ENCODE data around the gene PPA1.
A peak's percentile ranks its signal among the peaks of the same experiment; 100 is the strongest.
"Not testable (repeated sequence)": the region's sequence is repeated elsewhere in the genome, so short reads cannot be mapped to it uniquely, and the experiment has no call there.

The PPA1 gene

DNA sequence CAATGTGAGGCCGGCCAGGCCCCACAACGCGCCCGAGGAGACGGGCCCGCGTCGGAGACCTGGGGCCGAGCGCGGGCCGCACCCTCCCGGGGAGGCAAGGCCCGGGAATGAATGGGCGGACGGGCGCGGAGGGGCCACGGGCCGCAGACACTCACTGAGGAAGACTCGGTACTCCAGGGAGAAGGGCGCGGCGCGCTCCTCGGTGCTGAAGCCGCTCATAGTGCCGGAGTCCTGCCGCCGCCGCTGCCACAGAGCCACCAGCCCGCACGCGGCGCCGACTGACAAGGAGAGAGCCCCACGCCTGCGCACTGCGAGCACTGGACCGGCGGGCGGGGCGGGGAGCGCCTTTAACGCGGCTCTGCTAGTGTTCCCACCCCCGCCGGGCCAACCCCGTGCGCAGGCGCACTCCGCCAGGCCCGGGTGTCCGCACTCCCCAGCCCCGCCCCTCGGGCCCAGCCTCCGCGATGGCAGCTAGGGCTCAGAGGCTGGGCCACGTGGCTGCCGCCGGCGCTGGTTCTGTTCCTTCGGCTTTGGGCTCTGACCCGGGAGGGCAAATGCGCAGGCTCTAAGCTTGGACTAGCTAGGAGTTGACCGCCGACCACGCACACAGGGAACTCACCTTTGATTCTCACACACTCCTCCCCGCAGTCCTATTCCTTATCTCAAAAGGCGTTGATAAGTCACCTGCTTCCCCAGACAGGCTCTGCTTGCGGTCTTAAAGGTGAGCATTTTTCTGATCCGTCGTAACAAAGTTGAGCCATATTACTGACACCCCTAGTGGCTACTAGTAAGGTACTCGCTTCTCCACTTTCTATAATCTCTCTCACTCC lies at the start of gene PPA1:
PPA1 (minus strand) TSS at position 321 of the 830 bp plus-strand sequence; CDS start at position 219, 102 bp downstream.
- DNase-seq (ENCODE audit: low read depth, low spot score) = peak; percentile 72
- H3K27ac ChIP-seq = peak within 1 kb of the TSS; percentile 70

- DNase-seq (ENCODE audit: low read depth, low spot score) = no peak
- H3K27ac ChIP-seq = no peak overlapping the region
Observed at GRCh38 chr10:70281609-70282008, 48.4 kb upstream of the PPA1 start.

GRCh38 chr10:70280099-70280498 lies 46.9 kb upstream of the PPA1 start:
- no peak overlapping the region for H3K27ac ChIP-seq
- DNase-seq (ENCODE audit: low read depth, low spot score) = no peak

GRCh38 chr10:70277396-70278030 lies 44.3 kb upstream of the PPA1 start:
- H3K27ac ChIP-seq = no peak overlapping the region
- no peak for DNase-seq (ENCODE audit: low read depth, low spot score)

DNA sequence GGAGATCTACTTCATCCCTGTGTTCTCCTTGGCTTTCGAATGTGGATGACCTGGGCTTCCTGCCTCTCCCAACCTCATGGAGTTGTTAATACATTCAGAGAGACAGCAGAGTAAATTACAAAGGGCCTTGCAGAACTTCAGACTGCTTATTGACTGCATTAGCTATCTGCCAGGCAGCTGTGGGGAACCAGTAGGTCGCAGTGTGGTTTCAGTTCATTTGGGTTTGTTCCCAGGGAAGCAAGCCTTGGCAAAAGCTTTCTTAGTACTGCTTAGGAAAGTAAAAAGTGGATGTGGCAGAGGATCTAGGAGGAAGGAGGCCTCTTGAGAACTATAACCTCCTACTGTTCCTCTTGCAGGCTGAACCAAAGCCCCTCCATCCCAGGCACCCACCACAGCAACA lies 41.4 kb upstream of the PPA1 start:
- no peak for DNase-seq (ENCODE audit: low read depth, low spot score)
- no peak overlapping the region for H3K27ac ChIP-seq

- no peak overlapping the region for H3K27ac ChIP-seq
- no peak for DNase-seq (ENCODE audit: low read depth, low spot score)
Observed at GRCh38 chr10:70272925-70273316, 39.7 kb upstream of the PPA1 start.

DNA sequence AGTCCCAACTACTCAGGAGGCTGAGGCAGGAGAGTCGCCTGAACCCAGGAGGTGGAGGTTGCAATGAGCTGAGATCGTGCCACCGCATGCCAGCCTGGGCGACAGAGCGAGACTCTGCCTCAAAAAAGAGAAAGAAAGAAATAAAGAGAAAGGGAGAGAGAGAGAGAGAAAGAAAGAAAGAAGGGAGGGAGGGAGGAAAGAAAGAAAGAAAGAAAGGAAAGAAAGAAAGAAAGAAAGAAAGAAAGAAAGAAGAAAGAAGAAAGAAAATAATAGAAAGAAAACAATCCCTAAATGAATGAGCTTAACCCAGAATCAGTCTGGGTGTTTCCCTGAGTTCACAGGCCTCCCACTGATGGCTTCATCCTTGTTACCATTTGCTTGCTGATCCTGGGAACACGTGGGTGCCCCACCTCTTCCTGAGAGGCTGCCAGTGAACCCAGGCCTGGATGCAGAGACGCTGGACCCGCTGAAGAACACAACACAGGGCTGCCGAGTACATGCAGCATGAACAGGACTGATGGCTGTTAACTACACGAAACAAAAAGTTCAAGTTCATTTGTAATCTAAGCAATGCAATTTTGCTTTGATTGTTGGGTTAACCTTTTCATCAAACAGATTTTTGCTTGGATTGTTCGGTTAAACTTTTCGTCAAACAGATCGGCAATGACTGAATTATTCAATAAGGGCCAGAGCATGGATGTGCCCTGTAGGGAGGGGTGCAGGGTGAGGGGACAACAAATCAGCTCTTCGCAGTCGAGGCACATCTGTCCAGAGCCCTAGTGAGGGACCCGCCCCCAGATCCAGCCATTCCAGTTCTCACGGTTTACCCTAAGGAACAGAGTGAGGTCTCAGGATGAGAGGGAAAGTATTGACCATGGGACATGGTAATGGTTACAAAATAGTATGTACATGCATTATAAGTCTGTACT lies 39.0 kb upstream of the PPA1 start:
- DNase-seq (ENCODE audit: low read depth, low spot score) = no peak
- H3K27ac ChIP-seq = no peak overlapping the region

DNA sequence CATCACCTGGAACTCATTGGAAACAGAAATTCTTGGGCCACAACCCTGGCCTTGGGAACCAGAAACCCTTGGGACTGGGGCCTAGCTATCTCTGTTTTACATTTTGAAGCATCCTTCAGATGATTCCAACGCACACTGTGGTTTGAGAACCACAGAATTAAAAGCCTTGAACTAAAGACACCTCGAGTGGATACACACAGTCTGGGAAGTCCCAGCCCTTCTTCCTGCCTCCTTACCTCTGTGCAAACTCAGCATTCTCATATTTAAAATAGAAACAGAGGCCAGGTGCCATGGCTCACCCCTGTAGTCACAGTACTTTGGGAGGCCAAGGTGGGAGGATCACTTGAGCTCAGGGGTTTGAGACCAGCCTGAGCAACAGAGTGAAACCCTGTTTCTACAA lies 37.7 kb upstream of the PPA1 start:
- no peak for DNase-seq (ENCODE audit: low read depth, low spot score)
- no peak overlapping the region for H3K27ac ChIP-seq

GRCh38 chr10:70269741-70270140 lies 36.5 kb upstream of the PPA1 start:
- no peak overlapping the region for H3K27ac ChIP-seq
- DNase-seq (ENCODE audit: low read depth, low spot score) = no peak

DNA sequence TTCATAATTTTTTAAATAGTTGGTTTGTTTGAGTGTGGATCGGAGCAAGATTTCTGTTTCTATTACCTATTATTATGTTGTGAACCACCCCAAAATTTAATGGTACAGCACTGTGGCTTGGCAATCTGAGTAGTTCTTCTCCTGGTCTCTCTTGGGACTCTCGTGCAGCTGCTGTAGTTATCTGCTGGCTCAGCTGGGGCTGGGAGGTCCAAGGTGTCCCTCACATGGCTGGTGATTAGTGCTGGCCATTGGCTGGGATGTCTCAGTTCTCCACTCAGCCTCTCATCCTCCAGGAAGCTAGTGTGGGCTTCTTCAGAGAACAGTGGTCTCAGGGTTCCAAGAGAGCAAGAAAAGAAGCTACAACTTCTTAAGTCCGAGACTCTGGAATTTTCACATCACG lies 35.1 kb upstream of the PPA1 start:
- no peak overlapping the region for H3K27ac ChIP-seq
- DNase-seq (ENCODE audit: low read depth, low spot score) = no peak

DNA sequence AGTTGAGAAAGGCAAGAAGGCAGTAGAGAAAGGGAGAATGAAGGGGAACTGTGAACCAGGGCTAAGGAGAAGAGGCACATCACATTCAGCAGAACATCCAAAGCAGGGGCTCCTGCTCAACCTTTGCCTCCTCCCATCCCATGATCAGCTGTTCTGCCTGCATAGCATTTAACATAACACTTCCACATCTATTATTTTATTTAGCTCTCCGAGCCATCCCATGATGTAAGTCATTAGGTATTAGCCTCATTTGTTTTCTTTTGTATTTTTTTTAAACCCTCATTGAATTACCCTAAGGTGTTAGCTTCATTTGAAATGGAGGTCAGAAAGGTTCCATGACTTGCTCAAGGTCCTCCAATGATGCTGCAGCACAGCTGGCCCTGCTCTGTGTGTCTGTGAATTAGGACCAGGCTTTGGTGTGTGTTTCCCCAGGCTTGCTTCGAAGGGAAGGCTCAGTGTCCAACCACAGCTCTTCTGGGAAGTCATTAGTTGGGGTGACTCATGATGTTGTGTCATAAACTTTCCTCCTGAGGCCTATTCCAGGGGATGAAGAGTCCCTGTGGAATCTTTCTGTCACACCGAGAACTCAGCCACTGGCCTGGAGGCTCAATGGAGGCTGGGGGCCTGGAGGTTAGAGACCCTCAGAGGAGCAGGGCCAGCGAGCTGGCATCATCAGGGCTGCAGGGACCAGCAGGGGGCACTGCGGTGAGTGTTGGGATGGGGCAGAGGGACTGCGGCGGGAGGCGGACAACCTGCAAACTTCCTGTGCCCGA lies 34.1 kb upstream of the PPA1 start:
- peak overlapping the region; percentile 53 for H3K27ac ChIP-seq
- peak; percentile 79 for DNase-seq (ENCODE audit: low read depth, low spot score)

GRCh38 chr10:70266701-70267100 lies 33.5 kb upstream of the PPA1 start:
- DNase-seq (ENCODE audit: low read depth, low spot score) = no peak
- peak overlapping the region; percentile 53 for H3K27ac ChIP-seq

- DNase-seq (ENCODE audit: low read depth, low spot score) = no peak
- no peak overlapping the region for H3K27ac ChIP-seq
Observed at GRCh38 chr10:70266056-70266455, 32.8 kb upstream of the PPA1 start.

- no peak for DNase-seq (ENCODE audit: low read depth, low spot score)
- H3K27ac ChIP-seq = no peak overlapping the region
Observed at GRCh38 chr10:70265032-70265689, 31.9 kb upstream of the PPA1 start.

DNA sequence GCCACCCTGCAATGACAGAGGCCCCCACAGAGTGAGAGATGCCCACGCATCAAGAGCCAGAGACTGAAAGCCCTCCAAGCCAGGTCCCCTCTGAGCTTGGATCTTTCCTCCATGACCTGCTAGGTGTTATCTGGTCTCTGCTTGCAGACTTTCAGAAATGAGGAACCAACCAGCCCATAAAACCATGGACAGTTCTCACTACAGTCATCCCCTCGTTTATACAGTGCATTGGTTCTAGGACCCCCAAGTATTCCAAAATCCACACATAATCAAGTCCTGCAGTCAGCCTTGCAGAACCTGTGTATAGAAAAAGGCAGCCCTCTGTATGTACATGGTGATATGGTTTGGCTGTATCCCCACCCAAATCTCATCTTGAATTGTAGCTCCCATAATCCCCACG lies 27.5 kb upstream of the PPA1 start:
- no peak overlapping the region for H3K27ac ChIP-seq
- no peak for DNase-seq (ENCODE audit: low read depth, low spot score)

DNA sequence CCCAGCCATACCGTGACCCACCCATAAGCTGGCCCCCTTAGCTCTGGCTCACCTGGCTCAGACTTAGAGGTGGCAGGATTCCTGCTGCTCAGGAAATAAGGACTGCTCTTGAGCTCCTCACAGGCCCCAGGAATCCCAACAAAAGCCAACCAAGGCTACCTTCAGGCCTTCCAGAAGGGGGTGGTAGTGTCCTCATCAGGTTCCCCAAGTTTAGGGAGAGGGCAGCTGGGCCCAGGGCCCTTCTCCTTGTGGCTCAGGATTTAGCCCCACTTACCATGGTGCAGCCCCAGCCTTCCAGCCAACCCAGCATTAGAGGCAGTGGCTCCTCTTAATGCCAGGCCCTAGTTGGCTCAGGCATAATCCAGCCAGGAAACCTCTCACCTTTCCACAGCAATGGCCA lies 27.0 kb upstream of the PPA1 start:
- no peak for DNase-seq (ENCODE audit: low read depth, low spot score)

GRCh38 chr10:70258216-70258615 lies 25.0 kb upstream of the PPA1 start:
- no peak for DNase-seq (ENCODE audit: low read depth, low spot score)
- H3K27ac ChIP-seq = no peak overlapping the region

More for the DNA sequence above, 27.0 kb upstream of the PPA1 start:
- H3K27ac ChIP-seq = no peak overlapping the region

DNA sequence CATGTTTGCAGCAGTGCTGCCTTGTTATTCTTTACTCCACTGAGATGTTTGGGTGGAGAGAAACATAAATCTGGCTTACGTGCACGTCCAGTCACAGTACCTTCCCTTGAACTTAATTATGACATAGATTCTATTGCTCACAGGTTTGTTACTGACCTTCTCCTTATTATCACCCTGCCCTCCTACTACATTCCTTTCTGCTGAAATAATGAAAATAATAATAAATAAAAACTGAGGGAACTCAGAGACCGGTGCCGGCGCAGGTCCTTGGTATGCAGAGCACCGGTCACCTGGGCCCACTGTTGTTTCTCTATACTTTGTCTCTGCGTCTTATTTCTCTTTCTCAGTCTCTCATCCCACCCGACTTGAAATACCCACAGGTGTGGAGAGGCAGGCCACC lies 24.6 kb upstream of the PPA1 start:
- H3K27ac ChIP-seq; DNase-seq (ENCODE audit: low read depth, low spot score): not testable (repeated sequence)

GRCh38 chr10:70256463-70256862 lies 23.2 kb upstream of the PPA1 start:
- no peak for DNase-seq (ENCODE audit: low read depth, low spot score)
- peak overlapping the region; percentile 54 for H3K27ac ChIP-seq

Data from epithelial cell of prostate (primary cell).